GM12875 (cell line): Measurements from ENCODE around the gene ZNF766.
"Not testable (repeated sequence)": the region's sequence is repeated elsewhere in the genome, so short reads cannot be mapped to it uniquely, and the experiment has no call there.

Experiments used
- H3K4me3 ChIP-seq: one replicate; pipeline ENCODE4 v1.5.1; 2011; ENCODE audit warnings: low read depth, low read length, control low read depth
- CTCF ChIP-seq: IDR thresholded peaks from 2 replicates; pipeline ENCODE4 v1.5.1; 2011; ENCODE audit warnings: low read depth, mild to moderate bottlenecking, control low read depth, inconsistent platforms, low read length, moderate library complexity, borderline replicate concordance; ENCODE audit not compliant: insufficient read depth

Gene ZNF766

DNA sequence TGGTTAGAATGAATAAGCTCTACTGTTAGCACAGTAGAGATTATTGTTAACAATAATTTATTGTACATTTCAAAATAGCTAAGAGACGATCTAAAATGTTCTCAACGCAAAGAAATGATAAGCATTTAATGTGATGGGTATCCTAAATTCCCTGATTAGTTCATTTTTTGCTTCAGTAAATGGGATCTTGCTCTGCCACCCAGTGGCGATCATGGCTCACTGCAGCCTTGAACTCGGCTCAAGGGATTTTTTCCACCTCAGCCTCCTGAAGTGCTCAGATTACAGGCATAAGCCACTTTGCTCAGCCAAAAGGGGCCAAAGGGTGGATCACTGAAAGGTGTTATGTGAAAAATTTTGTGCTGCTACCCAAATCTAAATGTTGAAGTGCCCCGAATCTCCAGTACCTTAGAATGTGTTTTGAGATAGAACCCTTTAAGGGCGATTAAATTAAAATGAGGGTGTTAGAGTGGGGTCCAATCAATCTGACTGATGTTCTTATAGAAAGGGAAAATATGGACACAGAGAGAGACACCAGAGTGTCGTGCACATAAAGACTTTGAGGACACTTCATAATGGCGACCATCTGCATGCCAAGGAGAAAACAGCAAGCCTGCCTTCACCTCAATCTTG is 31.5 kb upstream of the ZNF766 start:
- TF ChIP-seq CTCF = peak; percentile 77
- no peak overlapping the region for H3K4me3 ChIP-seq

- no peak for TF ChIP-seq CTCF
- H3K4me3 ChIP-seq = no peak overlapping the region
These were observed 25.4 kb upstream of the ZNF766 start for GRCh38 chr19:52244021-52244420.

GRCh38 chr19:52248241-52248640 is 21.1 kb upstream of the ZNF766 start:
- peak; percentile 20; the same call in 1 of the 2 replicates for TF ChIP-seq CTCF
- H3K4me3 ChIP-seq = no peak overlapping the region

DNA sequence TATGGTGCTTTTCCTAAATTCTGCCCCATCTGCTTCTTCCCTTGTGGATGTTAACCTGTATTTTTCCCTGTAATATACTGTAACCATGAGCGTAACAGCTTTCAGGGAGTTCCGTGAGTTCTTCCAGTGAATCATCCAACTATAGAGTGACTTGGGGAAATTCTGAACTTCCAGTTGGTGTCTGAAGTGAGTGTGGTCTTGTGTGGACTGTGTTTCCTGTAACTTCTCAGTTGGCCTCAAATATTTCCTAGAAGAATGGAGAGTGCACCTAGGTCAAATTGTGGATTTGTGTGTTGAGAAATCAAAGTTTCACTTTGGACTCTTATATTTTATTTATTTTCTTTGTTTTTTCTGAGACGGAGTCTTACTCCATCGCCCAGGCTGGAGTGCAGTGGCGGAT is 11.0 kb upstream of the ZNF766 start:
- no peak for TF ChIP-seq CTCF
- H3K4me3 ChIP-seq = no peak overlapping the region

DNA sequence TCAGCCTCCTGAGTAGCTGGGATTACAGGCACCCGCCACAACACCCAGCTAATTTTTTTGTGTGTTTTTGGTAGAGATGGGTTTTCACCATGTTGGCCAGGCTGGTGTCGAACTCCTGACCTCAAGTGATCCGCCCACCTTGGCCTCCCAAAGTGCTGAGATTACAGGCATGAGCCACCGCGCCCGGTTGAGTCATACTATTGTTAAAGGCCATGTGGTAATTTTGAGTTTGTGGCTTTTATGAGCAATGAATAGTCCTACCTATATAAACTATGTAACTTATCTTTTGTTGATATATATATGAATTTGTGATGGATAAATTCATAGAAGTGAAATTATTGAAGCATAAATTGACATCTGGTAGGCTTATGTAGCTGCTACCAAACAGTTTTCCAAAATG is 3.8 kb upstream of the ZNF766 start:
- H3K4me3 ChIP-seq = not testable (repeated sequence)

DNA sequence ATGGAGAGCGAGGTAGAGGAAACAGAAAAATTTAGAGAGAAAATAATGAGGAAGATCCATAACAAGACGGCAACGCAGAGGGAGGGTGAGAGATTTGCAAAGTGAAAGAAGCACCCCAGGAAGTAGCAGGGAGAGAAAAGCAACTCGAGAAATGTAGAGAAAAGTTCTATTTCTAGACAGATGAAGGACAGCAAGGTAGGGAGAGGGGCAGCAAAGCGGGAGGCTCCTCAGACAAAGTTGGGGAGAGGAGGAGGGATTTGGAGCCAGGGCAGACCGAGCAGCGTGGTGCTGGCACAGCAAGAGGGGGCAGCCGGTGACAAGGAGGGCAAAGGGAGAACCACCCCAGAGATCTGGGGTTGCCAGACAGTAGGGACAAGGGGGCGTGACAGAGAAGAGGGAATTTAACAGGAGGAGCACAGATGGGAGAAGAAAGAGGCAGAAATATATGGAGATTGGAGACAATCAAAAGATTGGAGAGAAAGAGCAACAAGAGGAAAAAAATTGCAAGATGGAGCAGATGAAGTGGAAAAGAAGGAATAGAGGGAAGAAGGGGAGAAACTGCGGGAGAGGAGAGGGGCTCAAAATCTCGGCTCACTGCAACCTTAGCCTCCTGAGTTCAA is 989 bp downstream of the ZNF766 start:
- H3K4me3 ChIP-seq = peak overlapping the region; percentile 75
- no peak for TF ChIP-seq CTCF

GRCh38 chr19:52273301-52273700 is 3.9 kb downstream of the ZNF766 start:
- no peak overlapping the region for H3K4me3 ChIP-seq
- no peak for TF ChIP-seq CTCF
